OCI-LY7 (cell line): ENCODE measurements around the gene MC5R. TPM values are rescaled to one million over a fixed set of nuclear protein-coding genes. Genes with fewer than 3 reads are reported as not detected.
A peak's percentile ranks its signal among the peaks of the same experiment; 100 is the strongest.

Experiments
- BruUV-seq: library from RNA; stranded (reverse); fragments of 400-500 nt; replicated peaks from 2 replicates; lab custom pipeline; 2021; lab: Mats Ljungman, UMichigan
- CTCF ChIA-PET: fragments of 300-600 bp; sonication (Branson Sonifier 250); formaldehyde crosslinking; loops from one replicate; lab custom pipeline; 2022; ENCODE audit warnings: antibody characterized with exemption; ENCODE audit not compliant: unreplicated experiment; lab: Charles Lee
- POLR2A ChIA-PET: fragments of 300-600 bp; sonication (Branson Sonifier 250); formaldehyde crosslinking; loops from one replicate; lab custom pipeline; 2022; ENCODE audit warnings: antibody characterized with exemption; lab: Charles Lee
- DNase-seq: peaks from one replicate; pipeline ENCODE4 v3.0.0-alpha.2; 2015; ENCODE audit warnings: low spot score
- H2AFZ ChIP-seq: fragments of 200-600 bp; sonication (generic), shearing (Covaris generic); 2 replicates; pipeline ENCODE4 v1.6.1; 2014; ENCODE audit warnings: mild to moderate bottlenecking, antibody characterized with exemption, low read length, moderate library complexity
- H3K27ac ChIP-seq: fragments of 200-600 bp; sonication (generic); 2 replicates; pipeline ENCODE4 v1.5.1; 2014; ENCODE audit warnings: mixed run types, low read depth, mild to moderate bottlenecking, moderate library complexity, low read length, inconsistent platforms; ENCODE audit not compliant: poor library complexity, severe bottlenecking
- H3K36me3 ChIP-seq: fragments of 200-600 bp; sonication (generic); 2 replicates; pipeline ENCODE4 v1.6.1; 2014; ENCODE audit warnings: mild to moderate bottlenecking, antibody characterized with exemption, low read length, moderate library complexity, mixed read lengths; ENCODE audit not compliant: insufficient read depth
- H3K4me1 ChIP-seq: fragments of 200-600 bp; sonication (generic); 2 replicates; pipeline ENCODE4 v1.5.1; 2014; ENCODE audit warnings: mild to moderate bottlenecking, low read length; ENCODE audit not compliant: insufficient read depth, poor library complexity, severe bottlenecking
- H3K4me2 ChIP-seq: fragments of 200-600 bp; sonication (generic); 2 replicates; pipeline ENCODE4 v1.6.1; 2014; ENCODE audit warnings: mild to moderate bottlenecking, low read length
- H3K4me3 ChIP-seq: fragments of 200-600 bp; sonication (generic); 2 replicates; pipeline ENCODE4 v1.5.1; 2014; ENCODE audit warnings: mild to moderate bottlenecking, low read depth, low read length; ENCODE audit not compliant: poor library complexity, severe bottlenecking
- H3K79me2 ChIP-seq: fragments of 200-600 bp; sonication (generic); 2 replicates; pipeline ENCODE4 v1.6.1; 2016; ENCODE audit warnings: low read depth, mild to moderate bottlenecking, low read length, moderate library complexity, mixed read lengths; ENCODE audit not compliant: insufficient read depth
- H3K9me2 ChIP-seq: fragments of 200-600 bp; sonication (generic); 2 replicates; pipeline ENCODE4 v1.6.1; 2016; ENCODE audit warnings: mild to moderate bottlenecking, low read length, mixed read lengths; ENCODE audit not compliant: insufficient read depth
- H3K9me3 ChIP-seq: fragments of 200-600 bp; sonication (generic); 2 replicates; pipeline ENCODE4 v1.6.1; 2014; ENCODE audit warnings: mild to moderate bottlenecking, mixed run types, low read length, mixed read lengths
- H4K20me1 ChIP-seq: fragments of 200-600 bp; sonication (generic); 2 replicates; pipeline ENCODE4 v1.6.1; 2014; ENCODE audit warnings: mild to moderate bottlenecking, antibody characterized with exemption, low read length, moderate library complexity, mixed read lengths; ENCODE audit not compliant: insufficient read depth
- CTCF ChIP-seq: fragments of 200-600 bp; sonication (generic); conservative IDR thresholded peaks from 2 replicates; pipeline ENCODE4 v1.5.1; 2014; ENCODE audit warnings: mild to moderate bottlenecking, antibody characterized with exemption, low read length, moderate library complexity, mixed read lengths
- EZH2phosphoT487 ChIP-seq: fragments of 200-600 bp; sonication (generic); IDR thresholded peaks from 2 replicates; pipeline ENCODE4 v1.6.1; 2018; ENCODE audit warnings: low read depth, borderline replicate concordance, mild to moderate bottlenecking, mixed run types, antibody characterized with exemption, low read length, moderate library complexity, mixed read lengths
- intact Hi-C: fragments of 100-400 bp; cut with micrococcal nuclease; formaldehyde crosslinking; loops from one replicate; pipeline ENCODE4 v1.10.0; 2022; ENCODE audit not compliant: unreplicated experiment
- total RNA-seq, 2 experiments: library from RNA; depleted of rRNA in 1 of 2; stranded (reverse); fragments of >200 nt in 1 of 2; shearing (Covaris generic) in 1 of 2; gene quantifications; 2 replicates each; pipeline ENCODE4 v1.2.3, GENCODE V29; 2014 to 2022

MC5R gene
- total RNA-seq, 2 experiments from 2014 or later: not detected

- Histone ChIP-seq H3K27ac (no peak overlapping the region), H4K20me1 (no peaks in the 10 kb centered on the region), H3K4me3 (no peak overlapping the region), H2AFZ (no peak overlapping the region), H3K79me2 (no peaks in the 10 kb centered on the region), H3K4me2 (no peak overlapping the region), H3K9me3 (no peaks in the 10 kb centered on the region), H3K4me1 (no peaks in the 10 kb centered on the region), H3K36me3 (no peaks in the 10 kb centered on the region), H3K9me2 (no peaks in the 10 kb centered on the region)
- TF ChIP-seq EZH2phosphoT487: no peak
- TF ChIP-seq CTCF: no peak
- BruUV-seq: no TSS peak
- POLR2A ChIA-PET: no interaction called here
- intact Hi-C loops: no loop called here
- CTCF ChIA-PET: no interaction called here
- DNase-seq: no peak
These were observed 24.6 kb upstream of the MC5R start for GRCh38 chr18:13799396-13799795.

- Histone ChIP-seq H3K79me2 (no peaks in the 10 kb centered on the region), H3K9me3 (no peaks in the 10 kb centered on the region), H3K9me2 (no peaks in the 10 kb centered on the region), H2AFZ (no peak overlapping the region), H3K4me1 (no peaks in the 10 kb centered on the region), H3K4me3 (no peak overlapping the region), H3K36me3 (no peaks in the 10 kb centered on the region), H3K27ac (no peak overlapping the region), H4K20me1 (no peaks in the 10 kb centered on the region), H3K4me2 (no peak overlapping the region)
- POLR2A ChIA-PET: no interaction called here
- no TSS peak for BruUV-seq
- intact Hi-C loops: no loop called here
- DNase-seq: no peak
- no peak for TF ChIP-seq EZH2phosphoT487
- peak; percentile 37; the same call in 1 of the 2 replicates for TF ChIP-seq CTCF
- CTCF ChIA-PET: no interaction called here
These were observed 23.3 kb upstream of the MC5R start for GRCh38 chr18:13800505-13801259.

- DNase-seq: no peak
- Histone ChIP-seq H3K4me2 (no peak overlapping the region), H4K20me1 (no peaks in the 10 kb centered on the region), H2AFZ (no peak overlapping the region), H3K27ac (no peak overlapping the region), H3K4me3 (no peak overlapping the region), H3K79me2 (no peaks in the 10 kb centered on the region), H3K9me3 (no peaks in the 10 kb centered on the region), H3K9me2 (no peaks in the 10 kb centered on the region), H3K36me3 (no peaks in the 10 kb centered on the region), H3K4me1 (no peaks in the 10 kb centered on the region)
- intact Hi-C loops: no loop called here
- CTCF ChIA-PET: no interaction called here
- BruUV-seq: no TSS peak
- POLR2A ChIA-PET: no interaction called here
- TF ChIP-seq EZH2phosphoT487 (no peak), CTCF (no peak; the same call in 1 of the 2 replicates)
These were observed 22.7 kb upstream of the MC5R start for GRCh38 chr18:13801260-13801601.
